GF-D8 (cell line): Measurements from ENCODE around the gene FMN1.
"Not testable (repeated sequence)": the region's sequence is repeated elsewhere in the genome, so short reads cannot be mapped to it uniquely, and the experiment has no call there.

Experiments
- DNase-seq: peaks from one replicate; lab custom pipeline; 2025; lab: John Stamatoyannopoulos, UW

Gene FMN1

DNA sequence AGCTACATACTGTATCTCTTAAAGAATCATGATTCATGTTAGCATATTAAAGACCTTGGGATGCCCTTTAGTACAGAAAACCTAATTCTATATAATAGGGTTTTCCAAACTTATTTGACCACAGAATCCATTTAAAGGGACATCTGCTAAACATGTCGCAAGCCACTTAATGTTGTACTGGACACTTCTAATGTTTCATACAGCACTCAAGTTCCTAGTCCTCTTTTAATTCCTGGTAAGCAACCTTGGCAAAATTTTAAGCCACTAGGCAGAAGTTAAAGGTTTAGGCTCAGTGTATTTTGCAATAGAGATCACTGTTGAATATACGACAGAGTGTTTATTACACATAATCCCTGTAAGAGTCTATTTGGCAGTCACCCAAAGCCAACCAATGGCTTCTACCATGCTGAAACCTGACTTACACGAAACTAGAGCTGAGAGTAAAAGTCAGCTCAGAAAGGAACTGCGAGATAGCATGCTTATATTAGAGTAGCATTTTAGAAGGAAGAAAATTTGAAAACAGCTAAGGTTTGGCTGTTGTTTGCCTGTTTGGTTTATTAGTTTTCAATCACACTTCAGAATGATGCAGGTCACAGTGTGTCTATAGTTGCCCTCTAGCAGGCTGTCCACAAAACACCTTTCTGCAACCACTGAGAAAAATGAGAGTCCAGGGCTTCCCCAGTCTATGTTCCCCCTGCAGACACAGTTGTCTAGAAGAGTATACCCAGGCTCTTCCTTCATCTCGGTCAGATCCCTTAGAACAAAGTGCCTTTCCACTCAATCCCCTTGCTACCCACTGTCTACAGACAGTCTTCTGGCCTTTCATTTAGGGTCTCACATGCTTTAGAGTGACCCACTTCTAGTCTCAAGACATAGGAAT lies 104.4 kb downstream of the FMN1 start:
- DNase-seq: no peak

DNA sequence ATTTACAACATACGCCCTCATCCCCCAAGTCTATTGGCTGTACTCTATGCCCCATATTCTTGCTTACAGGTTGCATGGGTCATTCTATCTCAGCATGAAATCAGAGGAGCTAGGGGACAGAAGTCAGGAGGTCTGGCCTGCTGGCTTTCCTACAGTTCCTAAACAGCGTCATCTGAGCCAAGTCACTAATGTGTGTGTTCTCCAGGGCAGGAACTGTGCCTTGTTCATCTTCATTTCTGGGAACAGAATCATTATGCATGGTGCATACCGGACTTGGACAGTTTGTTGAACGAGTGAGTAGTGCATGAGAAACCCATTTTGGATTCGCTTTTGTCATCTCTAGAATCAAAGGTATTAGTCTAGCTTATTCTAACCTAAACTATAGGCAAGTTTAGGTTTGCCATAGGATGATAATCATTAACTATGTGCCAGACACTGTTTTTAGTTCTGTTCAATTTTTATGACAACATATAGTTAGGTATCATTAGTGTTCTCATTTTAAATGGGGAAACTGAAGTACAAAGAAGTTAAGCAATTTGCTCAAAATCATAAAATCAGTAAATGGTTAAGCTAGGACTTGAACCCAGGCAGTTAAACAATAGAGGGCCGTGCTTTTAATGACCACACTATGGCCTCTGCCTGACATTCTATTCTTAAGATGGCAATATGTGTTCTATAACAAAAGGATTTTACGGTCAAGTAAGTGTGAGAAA lies 105.2 kb downstream of the FMN1 start:
- DNase-seq: no peak

DNA sequence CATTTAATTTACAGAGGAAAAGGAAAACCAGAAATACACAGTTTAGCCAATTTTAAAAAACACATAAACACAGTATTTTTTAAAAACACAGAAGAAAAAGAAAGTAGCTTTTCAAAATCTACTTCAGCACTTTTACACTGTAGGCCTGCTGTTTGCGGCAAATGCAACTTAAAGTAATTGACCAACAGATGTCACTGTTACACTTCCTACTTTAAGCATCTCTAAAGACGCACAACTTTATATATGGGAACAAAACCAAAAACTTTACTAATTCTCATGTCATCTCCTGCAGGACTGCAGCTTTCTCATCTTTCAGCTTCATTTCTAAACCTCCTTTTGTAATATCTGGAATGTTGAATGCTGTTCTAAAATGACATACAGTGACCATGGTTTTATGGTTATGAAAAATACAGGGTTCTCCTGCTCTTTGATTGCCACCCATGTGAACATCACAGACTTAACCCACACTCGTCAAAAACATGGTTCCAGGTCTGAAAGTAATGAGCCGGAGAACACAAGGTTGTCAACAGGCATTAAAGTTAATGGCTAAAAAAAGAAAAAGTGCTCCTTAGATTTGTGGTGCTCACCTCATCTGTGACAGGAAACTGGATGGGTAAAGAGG lies 107.9 kb downstream of the FMN1 start:
- no peak for DNase-seq

DNA sequence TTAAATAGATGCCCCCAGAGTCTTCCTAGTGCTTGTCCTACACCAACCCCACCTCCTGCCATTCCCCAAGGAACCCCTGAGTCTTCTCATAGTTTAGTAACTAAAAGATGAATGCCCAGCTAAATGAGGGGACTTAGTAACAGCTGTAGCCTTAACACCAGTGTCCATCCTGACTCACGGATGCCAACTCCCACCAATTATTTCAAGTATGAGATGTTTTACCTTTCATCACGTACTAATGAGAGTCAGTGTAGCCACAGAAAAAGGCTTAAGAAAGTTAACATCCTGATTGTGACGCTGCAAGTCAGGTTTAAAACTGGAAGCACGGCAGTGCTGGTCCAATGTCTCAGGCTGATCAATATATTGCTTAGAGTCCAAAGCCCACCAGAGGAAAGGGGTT lies 109.9 kb downstream of the FMN1 start:
- DNase-seq: no peak

DNA sequence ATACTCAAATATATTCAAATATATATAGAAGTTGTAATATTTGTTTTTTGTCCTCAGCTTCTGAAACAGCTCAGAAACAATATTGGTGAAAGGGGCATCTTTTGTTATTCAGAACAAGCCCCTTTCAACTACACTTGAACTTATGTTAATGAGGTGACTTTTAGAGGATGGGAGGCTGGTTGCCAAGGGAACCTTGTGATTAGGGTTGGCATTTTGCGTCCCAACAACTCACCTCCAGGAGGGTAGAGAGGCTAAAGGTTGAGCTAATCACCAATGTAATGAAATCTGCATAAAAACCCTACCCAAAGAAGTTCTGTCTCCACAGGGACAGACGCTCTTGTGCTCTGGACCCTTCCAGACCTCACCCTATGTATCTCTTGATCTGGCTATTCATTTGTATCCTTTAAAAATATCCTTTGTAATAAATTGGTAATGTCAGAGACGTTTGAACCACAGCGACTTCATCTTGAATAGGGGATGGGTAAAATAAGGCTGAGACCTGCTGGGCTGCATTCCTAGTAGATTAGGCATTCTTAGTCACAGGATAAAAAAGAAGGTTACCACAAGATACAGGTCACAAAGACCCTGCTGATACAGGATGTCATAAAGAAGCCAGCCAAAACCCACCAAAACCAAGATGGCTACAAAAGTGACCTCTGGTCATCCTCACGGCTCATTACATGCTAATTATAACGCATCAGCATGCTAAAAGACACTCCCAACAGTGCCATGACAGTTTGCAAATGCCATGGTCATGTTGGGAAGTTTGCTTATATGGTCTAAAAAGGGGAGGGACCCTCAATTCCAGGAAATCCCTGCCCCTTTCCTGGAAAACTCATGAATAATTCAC lies 111.1 kb downstream of the FMN1 start:
- no peak for DNase-seq

DNA sequence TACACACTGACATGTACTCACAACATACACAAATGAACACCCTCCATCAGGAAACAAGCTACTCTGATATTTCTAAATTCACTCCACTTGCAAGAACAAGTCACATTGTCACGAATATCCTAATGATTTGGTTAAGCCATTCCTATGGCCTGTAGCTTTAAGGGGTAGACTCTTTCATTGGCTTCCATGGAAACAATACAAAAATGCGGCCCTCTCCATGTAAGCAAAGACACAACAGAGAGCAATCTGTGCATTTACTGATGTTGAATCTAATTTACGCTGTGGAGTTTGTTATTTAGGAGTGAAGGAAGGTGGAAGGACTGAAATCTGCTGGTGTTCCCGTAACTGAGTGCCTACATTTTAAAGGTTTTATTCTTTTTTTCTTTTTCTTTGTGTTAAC lies 114.5 kb downstream of the FMN1 start:
- DNase-seq: no peak

DNA sequence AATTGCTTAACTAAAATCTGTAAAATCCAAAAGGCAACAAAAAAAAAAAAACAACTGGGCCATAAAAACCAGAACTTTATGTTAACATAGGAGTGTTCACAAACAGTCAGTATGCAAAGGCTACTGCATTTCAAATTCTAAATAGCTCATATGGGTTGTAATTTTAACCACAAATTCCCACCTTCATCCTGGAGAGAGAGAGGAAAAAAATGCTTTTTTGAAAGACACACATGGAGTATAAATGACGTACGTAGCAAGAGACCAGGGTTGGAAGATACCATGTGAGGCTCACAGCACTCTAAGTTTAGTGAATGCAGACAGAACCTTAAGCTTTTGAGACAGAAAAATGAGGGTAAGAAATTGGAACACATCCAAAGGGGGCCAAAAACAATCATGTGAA lies 115.9 kb downstream of the FMN1 start:
- DNase-seq: no peak

DNA sequence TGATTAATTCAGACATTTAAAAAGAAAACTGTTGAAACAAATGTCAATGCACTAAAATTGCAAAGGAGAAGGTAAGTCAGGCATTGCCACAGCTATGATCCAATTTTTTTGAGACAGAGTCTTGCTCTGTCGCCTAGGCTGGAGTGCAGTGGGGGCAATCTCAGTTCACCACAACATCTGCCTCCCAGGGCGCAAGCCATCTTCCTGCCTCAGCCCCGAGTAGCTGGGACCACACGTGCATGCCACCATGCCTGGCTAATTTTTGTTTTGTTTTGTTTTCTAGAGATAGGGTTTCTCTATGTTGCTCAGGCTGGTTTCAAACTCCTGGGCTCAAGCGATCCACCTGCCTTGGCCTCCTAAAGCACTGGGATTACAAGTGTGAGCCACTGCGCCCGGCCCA lies 117.6 kb downstream of the FMN1 start:
- no peak for DNase-seq

DNA sequence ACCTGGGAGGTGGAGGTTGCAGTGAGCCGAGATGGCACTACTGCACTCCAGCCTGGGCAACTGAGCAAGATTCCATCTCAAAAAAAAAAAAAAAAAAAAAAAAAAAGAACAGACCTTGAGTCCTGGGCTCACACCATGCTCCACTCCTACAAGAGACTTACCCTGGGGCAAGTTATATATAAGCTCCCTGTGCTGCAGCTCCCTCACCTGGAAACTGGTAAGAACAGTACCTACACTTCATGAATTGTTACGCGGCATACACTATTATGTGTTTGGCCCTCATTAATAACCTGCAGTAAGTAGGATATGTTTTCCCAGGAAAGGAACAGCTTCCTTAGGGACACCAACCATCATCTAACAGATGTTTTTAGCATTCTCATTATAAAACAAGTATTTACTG lies 119.6 kb downstream of the FMN1 start:
- DNase-seq: no peak

DNA sequence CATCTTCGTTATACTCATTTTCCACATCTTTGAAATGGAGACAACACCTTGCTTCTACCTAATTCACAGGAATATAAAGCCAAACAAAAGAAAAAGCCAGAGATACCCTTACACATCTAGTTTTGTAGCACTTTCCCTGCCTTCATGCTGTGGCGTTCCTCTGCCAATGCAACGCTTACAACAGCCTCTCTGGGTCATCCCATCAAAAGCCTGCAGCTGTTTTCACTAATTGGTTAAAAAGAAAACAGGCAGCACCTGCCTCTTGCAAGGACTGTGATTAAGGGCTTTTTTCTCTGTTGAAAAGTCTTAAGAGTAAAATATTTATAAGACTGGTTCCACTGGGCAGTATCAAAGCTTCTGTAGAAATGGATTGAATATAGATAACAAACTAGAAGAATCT lies 120.3 kb downstream of the FMN1 start:
- DNase-seq: no peak

DNA sequence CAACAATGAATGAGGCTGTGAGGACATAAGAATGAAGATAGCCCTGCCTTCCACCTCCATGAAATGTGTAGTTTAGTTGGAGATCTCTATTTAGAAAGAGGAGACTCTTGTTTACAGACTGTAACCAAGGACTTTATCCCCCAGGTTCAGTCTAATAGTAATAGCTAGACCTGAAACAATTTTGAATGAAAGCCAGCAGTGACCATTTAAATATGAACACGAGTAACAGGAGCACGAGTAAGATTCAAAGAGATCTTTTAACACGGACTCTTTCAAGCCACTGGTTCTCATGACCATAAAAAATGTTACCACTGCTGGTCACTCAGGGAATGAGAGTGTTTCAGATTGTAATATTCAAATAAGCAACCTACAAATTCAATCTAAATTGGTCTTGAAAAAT lies 123.1 kb downstream of the FMN1 start:
- no peak for DNase-seq

DNA sequence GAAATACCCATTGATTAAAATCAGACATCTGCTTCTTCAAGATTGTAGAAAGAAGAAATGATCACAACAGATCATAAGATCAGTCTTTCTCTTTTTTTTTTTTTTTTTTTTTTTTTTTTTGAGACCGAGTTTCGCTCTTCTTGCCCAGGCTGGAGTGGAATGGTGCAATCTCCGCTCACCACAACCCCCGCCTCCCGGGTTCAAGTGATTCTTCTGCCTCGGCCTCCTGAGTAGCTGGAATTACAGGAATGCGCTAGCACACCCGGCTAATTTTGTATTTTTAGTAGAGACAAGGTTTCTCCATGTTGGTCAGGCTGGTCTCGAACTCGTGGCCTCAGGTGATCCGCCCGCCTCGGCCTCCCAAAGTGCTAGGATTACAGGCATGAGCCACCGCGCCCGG lies 124.6 kb downstream of the FMN1 start:
- DNase-seq: not testable (repeated sequence)

DNA sequence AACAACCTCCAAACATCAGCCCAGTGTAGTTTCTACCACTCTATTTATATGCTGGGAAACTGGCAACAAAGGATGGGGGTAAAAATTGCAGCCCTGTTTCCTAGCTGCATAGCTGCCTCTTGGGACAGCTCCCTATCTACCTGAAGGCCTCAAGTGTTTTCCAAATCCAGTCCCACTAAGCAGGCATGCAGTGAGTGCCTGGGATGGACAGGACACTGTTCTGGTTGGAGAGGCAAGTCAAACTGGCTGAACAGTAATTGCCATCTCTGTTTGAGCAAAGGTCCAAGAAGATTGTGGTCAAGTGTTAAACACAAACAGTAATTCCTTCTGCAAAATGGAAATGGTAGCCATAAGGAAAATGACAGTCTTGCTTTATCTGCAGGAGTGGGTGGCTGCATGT lies 125.4 kb downstream of the FMN1 start:
- no peak for DNase-seq

DNA sequence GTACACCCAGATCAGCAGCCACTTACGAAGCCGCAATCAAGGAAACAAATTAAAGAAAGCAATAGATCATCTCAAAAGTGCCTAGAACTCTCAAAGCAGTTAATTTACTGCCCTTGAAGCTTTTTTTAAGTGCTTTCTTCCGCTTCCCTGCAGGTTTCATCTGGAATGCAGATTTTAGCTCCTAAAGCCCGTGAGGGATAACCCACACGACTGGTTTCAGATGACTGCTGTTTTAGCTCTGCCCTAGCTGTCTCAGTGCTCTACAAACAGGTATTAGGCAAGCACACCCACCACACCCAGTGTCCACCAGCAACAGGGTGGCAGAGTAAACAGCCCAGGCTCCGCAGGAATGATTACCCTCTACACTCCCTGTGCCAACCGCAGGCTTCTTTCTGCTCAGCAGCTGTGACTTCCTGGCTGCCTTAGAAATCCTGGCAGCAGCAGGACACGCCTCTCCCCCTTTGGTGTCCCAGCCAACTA lies 126.0 kb downstream of the FMN1 start:
- no peak for DNase-seq

DNA sequence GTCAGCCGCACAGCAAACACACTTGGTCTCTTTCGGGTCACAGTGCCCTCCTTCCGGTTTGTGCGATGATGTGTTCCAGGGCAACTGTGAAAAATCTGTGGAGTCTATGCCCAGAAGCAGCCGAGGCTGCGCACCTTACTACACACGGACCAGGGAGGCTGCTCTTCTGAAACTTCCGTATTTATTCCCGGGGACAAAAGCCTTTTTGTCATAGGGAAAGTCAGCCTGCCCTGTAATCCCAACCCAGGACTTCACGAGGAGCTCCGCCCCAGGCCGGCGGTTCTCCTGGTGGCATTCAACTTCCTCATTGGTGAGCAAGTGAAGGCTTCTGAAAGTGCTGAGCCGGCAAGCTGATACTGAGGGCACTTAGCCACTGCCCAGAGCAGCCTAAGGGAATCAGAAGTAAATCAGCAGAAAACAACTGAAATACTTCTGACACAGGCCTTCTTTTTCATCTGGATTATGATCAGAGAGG lies 126.5 kb downstream of the FMN1 start:
- DNase-seq: no peak

DNA sequence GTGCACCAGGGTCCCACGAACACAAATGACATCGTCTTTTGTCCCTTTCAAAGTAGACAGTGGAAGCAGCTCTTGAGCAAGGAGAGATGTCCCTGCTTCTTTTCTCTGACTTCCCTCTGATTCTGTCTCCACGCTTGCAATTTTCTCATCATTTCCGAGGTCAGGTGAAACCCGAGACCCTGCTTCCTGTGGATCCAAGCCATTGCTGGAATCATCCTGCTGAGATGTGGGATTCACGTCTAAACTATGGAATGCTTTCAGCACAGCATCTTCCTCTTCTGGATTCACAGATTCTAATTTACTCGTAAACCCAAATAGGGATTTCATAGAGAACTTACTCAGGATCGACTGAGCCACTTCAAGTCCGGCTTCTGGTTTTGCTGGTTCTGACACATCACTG lies 127.1 kb downstream of the FMN1 start:
- DNase-seq: no peak

DNA sequence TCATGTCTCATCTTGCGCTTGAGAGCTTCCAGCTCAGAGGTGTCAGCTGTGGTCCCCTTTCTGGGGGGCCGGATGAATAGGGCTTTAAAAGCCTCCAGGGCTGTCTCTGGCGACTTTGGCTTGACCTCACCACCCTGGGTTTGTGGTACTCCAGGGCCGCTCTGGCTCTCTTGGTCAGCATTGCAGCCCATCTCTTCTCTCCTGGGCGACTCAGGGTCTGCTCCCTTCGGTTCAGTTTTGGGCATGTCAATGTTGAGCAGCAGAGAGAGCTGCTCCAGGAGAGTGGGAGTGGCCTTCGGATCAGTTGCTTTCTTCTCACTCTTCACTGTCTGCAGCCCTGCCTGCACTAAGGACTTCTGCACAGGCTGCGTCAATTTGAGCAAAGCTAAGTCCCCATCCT lies 127.9 kb downstream of the FMN1 start:
- no peak for DNase-seq

DNA sequence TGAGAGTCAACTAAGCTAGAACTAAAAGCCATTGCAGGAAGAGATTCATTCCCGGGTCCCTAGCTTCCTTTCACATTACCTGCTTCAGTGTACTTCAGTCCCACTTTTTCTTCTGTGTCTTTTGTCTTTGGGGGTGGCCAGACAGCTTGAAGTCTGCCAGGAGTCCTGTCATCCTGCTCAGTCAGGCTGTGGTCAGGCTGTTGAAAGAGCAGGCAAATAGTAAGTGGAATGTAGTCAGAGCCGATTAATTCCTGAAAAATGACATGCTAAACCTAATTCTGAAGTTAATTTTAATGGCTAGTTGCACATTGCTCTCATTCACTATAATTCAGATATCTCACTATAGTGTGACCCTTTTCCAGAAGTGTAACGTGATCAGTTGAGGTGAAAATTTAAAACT lies 129.6 kb downstream of the FMN1 start:
- DNase-seq: no peak

DNA sequence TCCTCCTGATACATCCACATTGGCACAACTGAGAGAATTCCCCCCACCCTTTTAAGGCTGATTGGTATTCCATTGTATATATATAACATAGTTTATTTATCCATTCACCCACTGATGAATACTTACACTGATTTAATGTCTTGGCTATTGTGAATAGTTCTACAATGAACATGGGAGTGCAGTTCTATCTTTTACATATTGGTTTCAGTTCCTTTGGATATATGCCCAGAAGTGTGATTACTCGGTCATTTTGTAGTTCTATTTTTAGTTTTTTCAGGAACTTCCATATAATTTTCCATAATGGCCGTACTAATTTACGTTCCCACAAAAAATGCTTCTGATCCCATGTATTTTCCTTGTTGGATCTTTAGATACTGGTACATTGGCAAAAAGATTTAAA lies 135.3 kb downstream of the FMN1 start:
- DNase-seq: no peak

DNA sequence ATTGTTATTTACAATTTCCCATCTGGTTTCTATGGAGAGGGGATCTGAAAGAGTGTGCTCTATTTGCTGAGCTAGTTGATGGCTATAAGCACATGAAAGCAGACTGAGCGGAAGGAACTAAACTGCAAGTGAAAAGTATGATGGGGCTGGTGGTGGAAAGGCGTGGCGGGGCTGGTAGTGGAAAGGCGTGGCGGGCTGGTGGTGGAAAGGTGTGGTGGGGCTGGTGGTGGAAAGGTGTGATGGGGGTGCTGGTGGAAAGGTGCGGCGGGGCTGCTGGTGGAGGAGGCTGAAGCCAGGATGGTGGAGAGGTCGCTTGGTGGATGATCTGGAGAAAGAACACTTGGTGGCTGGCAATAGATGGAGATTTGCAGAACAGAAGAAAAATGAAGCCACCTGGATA lies 136.7 kb downstream of the FMN1 start:
- no peak for DNase-seq

DNA sequence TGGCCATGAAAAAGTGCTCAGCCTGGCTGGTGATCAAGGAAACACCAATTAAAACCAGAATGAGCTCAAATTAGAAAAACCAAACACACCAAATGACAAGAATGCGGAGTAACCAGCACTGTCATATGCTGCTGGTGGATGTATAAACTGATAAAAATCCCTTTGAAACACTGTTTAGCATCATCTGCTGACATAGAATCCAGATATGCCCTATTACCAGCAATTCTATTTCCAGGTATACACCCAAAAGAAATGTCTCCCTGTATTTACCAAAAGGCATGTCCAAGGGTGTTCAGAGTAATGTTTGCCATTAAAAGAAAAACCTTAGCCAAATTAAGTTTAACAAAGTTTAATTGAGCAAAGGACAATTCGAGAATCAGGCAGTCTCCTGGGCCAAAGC lies 138.6 kb downstream of the FMN1 start:
- no peak for DNase-seq

DNA sequence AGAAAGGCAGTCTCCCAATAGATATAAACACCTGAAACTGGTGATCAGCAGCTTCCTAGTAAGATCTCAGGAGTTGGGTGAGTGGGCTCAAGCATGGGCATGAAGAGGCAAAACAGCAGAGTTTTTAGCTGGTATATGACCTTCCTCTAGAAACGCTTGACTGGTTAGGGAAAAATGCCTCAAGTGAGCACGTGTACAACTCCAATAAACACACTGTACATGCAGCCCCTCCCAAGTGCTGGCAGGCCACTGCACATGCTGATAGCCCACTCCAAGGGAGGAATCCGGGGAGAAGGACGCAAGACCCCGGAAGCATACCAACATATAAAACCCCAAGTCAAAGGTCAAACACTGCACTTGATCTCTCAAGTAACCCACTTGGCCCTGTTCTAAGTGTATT lies 143.0 kb downstream of the FMN1 start:
- no peak for DNase-seq
